Panc1 (cell line): Measurements from ENCODE around the gene GFPT2.

Experiments used
- CTCF ChIP-seq: fragments of 450-650 bp; IDR thresholded peaks from 2 replicates; pipeline ENCODE4 v1.5.1; 2017; ENCODE audit warnings: mild to moderate bottlenecking
- POLR2AphosphoS5 ChIP-seq: IDR thresholded peaks from 2 replicates; pipeline ENCODE4 v1.6.1; 2012; ENCODE audit warnings: mild to moderate bottlenecking, low read depth, low read length, moderate library complexity
- REST ChIP-seq, 2 experiments: IDR thresholded peaks; 2 replicates each; pipeline ENCODE4 v1.6.1; 2011 to 2012; ENCODE audit warnings: low read depth in 2 of 2, control low read depth in 1 of 2, low read length in 1 of 2, mild to moderate bottlenecking in 1 of 2, moderate library complexity in 1 of 2; ENCODE audit not compliant: insufficient read depth in 1 of 2
- SIN3A ChIP-seq: IDR thresholded peaks from 2 replicates; pipeline ENCODE4 v1.6.1; 2012; ENCODE audit warnings: low read depth, mild to moderate bottlenecking, low read length, moderate library complexity, borderline replicate concordance; ENCODE audit not compliant: insufficient read depth

GRCh38 chr5:180365829-180366228 is 12.7 kb upstream of the GFPT2 start:
- no peak for TF ChIP-seq CTCF
- TF ChIP-seq SIN3A, result no peak
- no peak for TF ChIP-seq POLR2AphosphoS5
- no peak for TF ChIP-seq REST (IDR thresholded peaks at IDR 0.05; ENCODE audit: insufficient read depth in 1 of 2, low read depth in 2 of 2, low read length in 1 of 2)
